Immature natural killer cell (primary cell): Measurements from ENCODE around the gene NFYC. TPM values are rescaled to one million over a fixed set of nuclear protein-coding genes. Genes with fewer than 3 reads are reported as not detected.

Source experiments
- DNase-seq, 3 donors: peaks; one replicate each; pipeline ENCODE4 v3.0.0; 2022; ENCODE audit warnings: mixed read lengths in 1 of 3
- H3K27ac Mint-ChIP-seq, 6 donors: one replicate each; pipeline ENCODE4 v1.8.0; 2020; ENCODE audit warnings: mixed read lengths in 6 of 6, mild to moderate bottlenecking in 5 of 6, inconsistent platforms in 4 of 6, moderate library complexity in 3 of 6
- H3K27me3 Mint-ChIP-seq, 3 donors: one replicate each; pipeline ENCODE4 v1.8.0; 2020 to 2021; ENCODE audit warnings: low read depth in 3 of 3, mild to moderate bottlenecking in 3 of 3, mixed read lengths in 3 of 3, moderate library complexity in 3 of 3, inconsistent platforms in 1 of 3
- H3K36me3 Mint-ChIP-seq, 3 donors: one replicate each; pipeline ENCODE4 v1.8.0; 2020; ENCODE audit warnings: mixed read lengths in 3 of 3, inconsistent platforms in 2 of 3, mild to moderate bottlenecking in 2 of 3
- H3K4me1 Mint-ChIP-seq, 2 donors: one replicate each; pipeline ENCODE4 v1.8.0; 2020; ENCODE audit warnings: inconsistent platforms in 2 of 2, mild to moderate bottlenecking in 2 of 2, mixed read lengths in 2 of 2, moderate library complexity in 1 of 2
- H3K4me3 Mint-ChIP-seq, 5 donors: one replicate each; pipeline ENCODE4 v1.8.0; 2020; ENCODE audit warnings: mild to moderate bottlenecking in 5 of 5, mixed read lengths in 5 of 5, inconsistent platforms in 3 of 5, moderate library complexity in 3 of 5
- H3K9me3 Mint-ChIP-seq, 6 donors: one replicate each; pipeline ENCODE4 v1.8.0; 2020; ENCODE audit warnings: mild to moderate bottlenecking in 6 of 6, mixed read lengths in 6 of 6, inconsistent platforms in 4 of 6, moderate library complexity in 3 of 6
- polyA plus RNA-seq, 3 donors: library from polyadenylated mRNA; unstranded; fragments of 300-500 nt; fragmentation: Illumina TruSeq; gene quantifications; one replicate each; pipeline ENCODE4 v1.2.3, GENCODE V29; 2021

NFYC gene
- polyA plus RNA-seq, 3 donors from 2014 or later = 33.8 to 66.0 (median 53.4) TPM

DNA sequence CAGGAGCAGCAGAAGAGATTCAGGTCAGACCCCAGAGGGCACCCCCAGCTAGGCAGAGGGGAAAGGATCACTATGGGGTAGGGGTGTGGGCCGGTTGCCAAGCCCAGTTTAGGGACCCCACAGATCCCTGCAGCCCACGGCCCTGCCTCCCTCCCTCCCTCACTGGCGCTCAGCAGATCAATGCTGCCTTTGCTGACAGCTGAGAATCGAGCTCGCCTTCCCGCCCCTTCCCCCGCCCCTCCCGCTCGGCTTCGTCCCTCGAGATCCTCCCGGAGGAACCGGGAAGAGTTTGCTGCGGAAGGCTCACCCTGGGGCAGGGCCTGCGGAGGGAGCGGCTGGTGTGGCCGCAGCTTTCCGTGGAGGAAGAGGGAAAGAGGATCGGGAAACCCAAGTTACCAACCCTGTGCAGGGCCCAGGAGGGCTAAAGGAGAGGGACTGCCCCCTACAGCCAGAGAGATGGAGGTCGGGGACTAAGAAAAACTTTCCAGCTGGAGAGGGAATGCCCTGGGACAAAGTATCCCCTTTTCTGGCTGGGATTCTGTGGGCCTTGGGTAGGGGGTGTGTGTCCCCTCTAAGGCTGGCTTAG is 91.0 kb downstream of the NFYC start:
- Mint-ChIP-seq H3K9me3 (no peaks in the 10 kb centered on the region), H3K36me3 (peaks cover 4 to 12% (median 5%) of the 10 kb centered on the region in 3 donors), H3K4me3 (peak overlapping the region; percentile 45 to 72 (median 64)), H3K27me3 (peaks cover 4 to 10% (median 7%) of the 10 kb centered on the region in 3 donors), H3K27ac (no peak overlapping the region), H3K4me1 (peaks cover 5 to 13% of the 10 kb centered on the region in 2 donors)
- DNase-seq = no peak

DNA sequence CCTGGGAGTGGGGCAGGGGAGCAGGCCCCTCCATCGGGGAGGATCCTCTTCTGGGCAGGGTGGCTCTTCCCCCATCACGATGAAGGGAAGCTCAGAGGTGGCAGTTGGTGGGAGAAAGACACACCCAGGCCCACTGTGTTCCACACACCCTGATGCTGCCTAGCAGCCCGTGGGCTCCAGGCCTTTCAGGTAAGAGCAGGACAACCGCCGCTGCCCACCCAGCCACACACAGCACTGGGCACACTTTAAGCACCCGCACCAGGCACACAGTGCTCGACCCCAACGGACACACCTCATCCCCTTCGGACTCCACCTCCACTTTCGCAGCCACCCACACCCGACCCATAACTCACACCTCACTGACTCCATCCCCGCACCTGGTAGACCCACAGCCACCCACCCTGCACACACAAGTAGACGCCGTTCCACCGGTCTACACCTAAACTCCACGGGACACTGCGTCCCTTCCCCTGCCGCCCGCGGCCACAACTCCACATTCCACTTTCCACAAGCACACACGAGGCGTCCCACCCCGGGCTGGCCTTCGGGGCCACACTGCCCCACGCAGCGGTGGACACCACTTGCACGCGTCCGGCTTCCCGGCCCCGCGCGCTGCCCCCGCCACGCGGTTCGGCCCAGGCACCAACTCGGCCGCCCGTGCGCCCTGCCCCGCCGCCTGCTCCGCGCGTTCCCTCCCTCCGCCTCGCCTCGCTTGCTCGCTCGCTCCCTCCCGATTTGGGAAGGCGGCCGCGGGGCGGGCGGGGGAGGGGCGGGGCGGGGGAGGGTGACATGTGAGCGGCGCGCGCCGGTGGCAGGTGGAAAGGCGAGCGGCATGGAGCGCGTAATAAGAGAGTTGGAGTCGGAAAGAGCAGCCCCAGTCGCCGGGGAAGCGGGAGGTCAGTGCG is 91.7 kb downstream of the NFYC start, which contains the start of gene KCNQ4:
TSS of gene KCNQ4 (plus strand) at position 787 of the 905 bp plus-strand sequence. CDS start 307 bp downstream, outside the sequence.
- DNase-seq = no peak
- Mint-ChIP-seq H3K27ac (no peak within 1 kb of the TSS), H3K36me3 (peaks cover 4 to 9% (median 4%) of the 10 kb centered on the region in 3 donors)

GRCh38 chr1:40784141-40784770 is 92.8 kb downstream of the NFYC start:
- Mint-ChIP-seq H3K4me3 (peak overlapping the region; percentile 5 to 71 (median 30)), H3K27ac (no peak overlapping the region), H3K9me3 (no peaks in the 10 kb centered on the region), H3K4me1 (peaks cover 5 to 12% of the 10 kb centered on the region in 2 donors), H3K27me3 (peaks cover 4 to 9% (median 8%) of the 10 kb centered on the region in 3 donors), H3K36me3 (peaks cover 0 to 4% (median 4%) of the 10 kb centered on the region in 3 donors)
- DNase-seq = no peak

More for the DNA sequence above, 91.7 kb downstream of the NFYC start, which contains the start of gene KCNQ4:
- H3K4me1 Mint-ChIP-seq = peaks cover 5 to 13% of the 10 kb centered on the region in 2 donors
- peak within 1 kb of the TSS; percentile 45 to 72 (median 64) for H3K4me3 Mint-ChIP-seq
- peaks cover 4 to 10% (median 9%) of the 10 kb centered on the region in 3 donors for H3K27me3 Mint-ChIP-seq
- no peaks in the 10 kb centered on the region for H3K9me3 Mint-ChIP-seq

GRCh38 chr1:40784771-40785151 is 93.3 kb downstream of the NFYC start:
- Mint-ChIP-seq H3K4me1 (peaks cover 5 to 12% of the 10 kb centered on the region in 2 donors), H3K27me3 (peaks cover 4 to 9% (median 8%) of the 10 kb centered on the region in 3 donors)

GRCh38 chr1:40785446-40785845 is 93.9 kb downstream of the NFYC start:
- H3K4me3 Mint-ChIP-seq = peak overlapping the region in 2 of 5 donors; percentile 42 to 53
- no peaks in the 10 kb centered on the region for H3K9me3 Mint-ChIP-seq
- peaks cover 5 to 12% of the 10 kb centered on the region in 2 donors for H3K4me1 Mint-ChIP-seq
- peaks cover 6 to 9% (median 8%) of the 10 kb centered on the region in 3 donors for H3K27me3 Mint-ChIP-seq
- no peaks in the 10 kb centered on the region for H3K36me3 Mint-ChIP-seq
- H3K27ac Mint-ChIP-seq = no peak overlapping the region
- DNase-seq = no peak

More at GRCh38 chr1:40784771-40785151, 93.3 kb downstream of the NFYC start:
- H3K4me3 Mint-ChIP-seq = peak overlapping the region in 1 of 5 donors; percentile 32
- no peaks in the 10 kb centered on the region for H3K9me3 Mint-ChIP-seq
- no peak overlapping the region for H3K27ac Mint-ChIP-seq
- DNase-seq = no peak
- peaks cover 0 to 4% (median 4%) of the 10 kb centered on the region in 3 donors for H3K36me3 Mint-ChIP-seq

DNA sequence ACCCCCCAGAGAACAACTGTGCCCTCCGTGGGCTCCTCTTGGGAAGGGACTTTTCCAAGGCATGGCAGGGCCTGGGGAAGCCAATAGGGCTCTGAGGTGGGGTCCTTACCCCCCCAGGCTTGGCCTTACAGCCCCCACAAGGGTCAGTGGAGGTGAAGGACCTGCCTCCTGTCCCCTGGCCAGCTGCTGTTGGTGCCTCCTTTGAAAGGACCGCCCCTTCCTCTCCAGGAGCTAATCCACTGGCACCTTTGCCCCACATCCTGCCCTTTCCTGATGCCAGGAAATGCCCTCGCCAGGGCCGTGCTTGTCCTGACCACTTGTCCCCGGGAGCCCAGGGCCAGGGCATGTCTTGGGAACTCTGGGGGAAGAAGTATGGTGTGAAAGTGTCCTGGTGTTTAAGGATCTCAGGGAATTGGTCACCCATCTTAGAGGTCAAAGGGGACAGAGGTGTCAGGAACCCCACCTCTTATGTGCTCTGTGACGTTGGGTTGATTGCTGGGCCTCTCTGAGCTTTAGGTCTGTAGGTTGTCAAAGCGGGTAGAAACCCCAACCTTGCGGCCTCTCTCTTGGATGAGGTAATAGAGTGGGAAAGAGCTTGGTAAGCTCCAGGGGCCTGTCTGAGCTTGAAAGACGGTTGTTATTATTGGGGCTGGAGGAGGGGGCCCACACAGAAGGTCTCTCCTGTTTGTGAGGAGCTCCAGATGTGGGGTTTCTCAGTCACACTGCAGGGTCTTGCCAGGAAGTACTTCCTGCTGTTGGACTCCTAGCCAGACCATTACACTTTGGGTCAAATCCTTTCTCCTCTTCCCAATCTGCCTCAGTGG is 94.9 kb downstream of the NFYC start:
- H3K4me3 Mint-ChIP-seq = no peak overlapping the region
- H3K4me1 Mint-ChIP-seq = peaks cover 5 to 12% of the 10 kb centered on the region in 2 donors
- DNase-seq = no peak
- no peak overlapping the region for H3K27ac Mint-ChIP-seq
- H3K27me3 Mint-ChIP-seq = peaks cover 6 to 9% (median 8%) of the 10 kb centered on the region in 3 donors
- H3K36me3 Mint-ChIP-seq = no peaks in the 10 kb centered on the region
- no peaks in the 10 kb centered on the region for H3K9me3 Mint-ChIP-seq

- Mint-ChIP-seq H3K9me3 (no peaks in the 10 kb centered on the region), H3K4me1 (peaks cover 5 to 9% of the 10 kb centered on the region in 2 donors), H3K27ac (no peak overlapping the region), H3K4me3 (no peak overlapping the region), H3K27me3 (peaks cover 6 to 8% (median 7%) of the 10 kb centered on the region in 3 donors), H3K36me3 (no peaks in the 10 kb centered on the region)
- no peak for DNase-seq
Measured at GRCh38 chr1:40786995-40787705, 95.6 kb downstream of the NFYC start.

GRCh38 chr1:40787737-40788560 is 96.4 kb downstream of the NFYC start:
- peaks cover 4 to 7% of the 10 kb centered on the region in 2 donors for H3K4me1 Mint-ChIP-seq
- H3K27me3 Mint-ChIP-seq = peaks cover 7 to 8% (median 8%) of the 10 kb centered on the region in 3 donors
- no peak overlapping the region for H3K4me3 Mint-ChIP-seq
- no peak overlapping the region for H3K27ac Mint-ChIP-seq
- DNase-seq = no peak
- H3K9me3 Mint-ChIP-seq = no peaks in the 10 kb centered on the region
- no peaks in the 10 kb centered on the region for H3K36me3 Mint-ChIP-seq

- H3K27me3 Mint-ChIP-seq = peaks cover 2 to 8% (median 6%) of the 10 kb centered on the region in 3 donors
Measured at GRCh38 chr1:40788561-40789341, 97.2 kb downstream of the NFYC start.

DNA sequence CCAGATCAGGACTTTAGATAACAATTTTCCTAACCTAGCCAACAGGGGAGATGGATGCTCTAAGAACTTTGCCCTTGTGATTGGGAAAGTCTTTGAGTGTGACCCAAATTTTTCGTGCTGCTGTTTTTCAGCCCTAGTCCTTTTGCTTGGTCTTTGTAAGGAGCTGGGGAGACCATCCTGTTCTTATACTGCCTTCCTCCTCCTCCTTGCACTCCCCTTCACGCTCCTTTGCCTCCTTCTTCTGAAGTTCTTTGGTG is 97.8 kb downstream of the NFYC start:
- no peak overlapping the region for H3K27ac Mint-ChIP-seq

More at GRCh38 chr1:40788561-40789341, 97.2 kb downstream of the NFYC start:
- Mint-ChIP-seq H3K9me3 (no peaks in the 10 kb centered on the region), H3K27ac (no peak overlapping the region), H3K4me1 (peaks cover 0 to 2% of the 10 kb centered on the region in 2 donors), H3K4me3 (no peak overlapping the region), H3K36me3 (no peaks in the 10 kb centered on the region)
- no peak for DNase-seq

DNA sequence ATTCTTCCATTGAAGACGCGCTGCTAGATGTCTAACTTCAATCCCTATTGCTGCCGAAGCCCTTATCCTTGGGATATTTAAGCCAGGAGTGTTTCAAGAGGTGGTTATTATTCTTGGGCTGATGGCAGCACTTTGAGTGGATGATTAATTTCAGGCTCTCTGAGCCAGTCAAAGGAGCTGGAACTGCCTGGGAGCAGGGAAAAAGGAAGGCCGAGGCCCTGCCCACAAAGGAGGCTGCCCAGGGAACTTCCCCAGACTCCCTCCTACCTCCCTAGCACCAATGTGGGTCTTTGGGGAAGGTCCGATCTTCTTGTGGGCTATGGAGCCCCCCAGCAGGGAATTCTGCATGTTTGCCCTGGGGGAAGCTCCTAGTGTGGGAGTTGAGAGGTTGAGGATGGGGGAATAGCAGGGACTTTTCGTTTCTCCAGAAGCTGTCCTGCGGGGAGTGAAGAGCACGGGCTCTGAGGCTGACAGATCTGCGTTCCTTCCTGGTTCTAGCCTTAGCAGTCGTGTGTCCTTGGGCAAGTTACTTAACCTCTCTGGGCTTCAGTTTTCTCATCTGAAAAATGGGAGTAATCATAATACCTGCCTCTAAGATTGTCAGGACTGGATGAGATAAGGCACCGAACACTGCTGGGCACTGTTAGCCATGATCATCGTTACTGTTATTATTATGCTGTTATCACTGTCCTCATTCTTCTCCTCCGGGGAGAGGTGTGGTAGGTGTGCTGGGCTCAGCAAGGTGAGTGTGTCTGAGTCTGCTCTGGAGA is 98.3 kb downstream of the NFYC start:
- no peak overlapping the region for H3K4me3 Mint-ChIP-seq
- no peaks in the 10 kb centered on the region for H3K4me1 Mint-ChIP-seq

More for the DNA sequence above, 97.8 kb downstream of the NFYC start:
- peaks cover 0 to 2% of the 10 kb centered on the region in 2 donors for H3K4me1 Mint-ChIP-seq
- H3K4me3 Mint-ChIP-seq = no peak overlapping the region
- no peak for DNase-seq
- peaks cover 2 to 8% (median 6%) of the 10 kb centered on the region in 3 donors for H3K27me3 Mint-ChIP-seq
- no peaks in the 10 kb centered on the region for H3K36me3 Mint-ChIP-seq
- no peaks in the 10 kb centered on the region for H3K9me3 Mint-ChIP-seq

More for the DNA sequence above, 98.3 kb downstream of the NFYC start:
- no peak for DNase-seq
- no peak overlapping the region for H3K27ac Mint-ChIP-seq
- peaks cover 1 to 6% (median 2%) of the 10 kb centered on the region in 3 donors for H3K27me3 Mint-ChIP-seq
- no peaks in the 10 kb centered on the region for H3K9me3 Mint-ChIP-seq
- H3K36me3 Mint-ChIP-seq = no peaks in the 10 kb centered on the region
